Measurements from ENCODE around the gene ZDHHC20. TPM values are rescaled to one million over a fixed set of nuclear protein-coding genes. Genes with fewer than 3 reads are reported as not detected.

Gene ZDHHC20
- 106 and 156 TPM in 2 replicates for total RNA-seq

GRCh38 chr13:21458813-21459701 is at the start of gene ZDHHC20:
TSS of gene ZDHHC20 (minus strand) at chr13:21459303. CDS start at chr13:21459171, 132 bp downstream.

Other genes starting within 250 kb of the ZDHHC20 start
- 28.5 and 31.9 TPM in 2 replicates for gene MICU2, start 144.9 kb upstream of the ZDHHC20 start, total RNA-seq
- not detected in 2 replicates for gene FGF9, start 211.8 kb upstream of the ZDHHC20 start, total RNA-seq

All from dermis lymphatic vessel endothelial cell (primary cell).